ENCODE data around the gene MEDAG. TPM values are rescaled to one million over a fixed set of nuclear protein-coding genes. Genes with fewer than 3 reads are reported as not detected.

The MEDAG gene
- total and polyA plus RNA-seq, 2 experiments from 2014 or later = 1.7 to 2.0 TPM

DNA sequence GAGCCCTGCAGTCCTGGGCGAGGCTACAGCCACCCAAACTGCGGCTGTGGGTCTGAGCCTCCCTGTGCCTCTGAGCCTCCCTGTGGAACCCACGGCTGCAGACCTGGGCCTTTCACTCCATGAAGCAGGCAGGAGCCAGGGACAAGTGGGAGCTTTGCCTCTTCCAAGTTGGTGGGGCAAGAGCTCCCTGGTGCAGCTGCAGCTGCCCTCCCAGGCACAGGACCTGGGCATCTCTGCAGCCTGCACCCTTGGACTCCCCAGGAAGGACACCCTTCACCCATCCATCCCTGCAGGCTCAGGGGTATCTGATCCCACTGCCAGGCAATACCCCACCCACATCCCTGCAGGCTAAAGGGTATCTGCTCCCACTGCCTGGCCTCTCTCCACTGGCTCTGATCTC is 28.7 kb downstream of the MEDAG start:
- peaks cover 29% of the 10 kb centered on the region for H3K27me3 ChIP-seq (ENCODE audit: insufficient read depth)
- no peak for TF ChIP-seq STAT1 (IDR thresholded peaks at IDR 0.05; ENCODE audit: unreplicated experiment)
- no peak for TF ChIP-seq NANOG (IDR thresholded peaks at IDR 0.05; ENCODE audit: borderline replicate concordance)
- TF ChIP-seq ZNF331 (CRISPR knock-in tag; IDR thresholded peaks at IDR 0.05; ENCODE audit: low read depth) = no peak
- TF ChIP-seq, protein P1, sequence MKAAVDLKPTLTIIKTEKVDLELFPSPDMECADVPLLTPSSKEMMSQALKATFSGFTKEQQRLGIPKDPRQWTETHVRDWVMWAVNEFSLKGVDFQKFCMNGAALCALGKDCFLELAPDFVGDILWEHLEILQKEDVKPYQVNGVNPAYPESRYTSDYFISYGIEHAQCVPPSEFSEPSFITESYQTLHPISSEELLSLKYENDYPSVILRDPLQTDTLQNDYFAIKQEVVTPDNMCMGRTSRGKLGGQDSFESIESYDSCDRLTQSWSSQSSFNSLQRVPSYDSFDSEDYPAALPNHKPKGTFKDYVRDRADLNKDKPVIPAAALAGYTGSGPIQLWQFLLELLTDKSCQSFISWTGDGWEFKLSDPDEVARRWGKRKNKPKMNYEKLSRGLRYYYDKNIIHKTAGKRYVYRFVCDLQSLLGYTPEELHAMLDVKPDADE (IDR thresholded peaks at IDR 0.05) = no peak
- no peak for TF ChIP-seq EZH2phosphoT487 (IDR thresholded peaks at IDR 0.05; ENCODE audit: unreplicated experiment)
- no peak for TF ChIP-seq ZNF462 (CRISPR knock-in tag; IDR thresholded peaks at IDR 0.05)
- no peak for TF ChIP-seq REST (IDR thresholded peaks at IDR 0.05; ENCODE audit: unreplicated experiment)
- no peak for TF ChIP-seq EZH2 (IDR thresholded peaks at IDR 0.05; ENCODE audit: low read depth, unreplicated experiment)
- no peak for TF ChIP-seq ZNF114 (CRISPR knock-in tag; IDR thresholded peaks at IDR 0.05)
- TF ChIP-seq JUNB (IDR thresholded peaks at IDR 0.05; ENCODE audit: unreplicated experiment) = no peak
- TF ChIP-seq, protein P2, sequence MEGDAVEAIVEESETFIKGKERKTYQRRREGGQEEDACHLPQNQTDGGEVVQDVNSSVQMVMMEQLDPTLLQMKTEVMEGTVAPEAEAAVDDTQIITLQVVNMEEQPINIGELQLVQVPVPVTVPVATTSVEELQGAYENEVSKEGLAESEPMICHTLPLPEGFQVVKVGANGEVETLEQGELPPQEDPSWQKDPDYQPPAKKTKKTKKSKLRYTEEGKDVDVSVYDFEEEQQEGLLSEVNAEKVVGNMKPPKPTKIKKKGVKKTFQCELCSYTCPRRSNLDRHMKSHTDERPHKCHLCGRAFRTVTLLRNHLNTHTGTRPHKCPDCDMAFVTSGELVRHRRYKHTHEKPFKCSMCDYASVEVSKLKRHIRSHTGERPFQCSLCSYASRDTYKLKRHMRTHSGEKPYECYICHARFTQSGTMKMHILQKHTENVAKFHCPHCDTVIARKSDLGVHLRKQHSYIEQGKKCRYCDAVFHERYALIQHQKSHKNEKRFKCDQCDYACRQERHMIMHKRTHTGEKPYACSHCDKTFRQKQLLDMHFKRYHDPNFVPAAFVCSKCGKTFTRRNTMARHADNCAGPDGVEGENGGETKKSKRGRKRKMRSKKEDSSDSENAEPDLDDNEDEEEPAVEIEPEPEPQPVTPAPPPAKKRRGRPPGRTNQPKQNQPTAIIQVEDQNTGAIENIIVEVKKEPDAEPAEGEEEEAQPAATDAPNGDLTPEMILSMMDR (conservative IDR thresholded peaks at IDR 0.05; ENCODE audit: low read depth in 2 of 2) = no peak
- no peak for DNase-seq (ENCODE audit: low spot score)
- Mint-ChIP-seq H3K27ac (no peak overlapping the region), H3K9me3 (no peaks in the 10 kb centered on the region; the same call in 2 of the 3 replicates), H3K36me3 (ENCODE audit: low read depth) (no peaks in the 10 kb centered on the region), H3K27me3 (ENCODE audit: insufficient read depth, low read depth, poor library complexity) (peaks cover 7% of the 10 kb centered on the region), H3K4me1 (peaks cover 14% of the 10 kb centered on the region), H3K4me3 (no peak overlapping the region)
- H3K4me2 ChIP-seq = no peak overlapping the region
- H3F3A ChIP-seq (replicated peaks; ENCODE audit: low read depth) = no peaks in the 10 kb centered on the region
- no peaks in the 10 kb centered on the region for H3K79me2 ChIP-seq (replicated peaks; ENCODE audit: insufficient read depth)
- no peaks in the 10 kb centered on the region for H3K36me3 ChIP-seq (ENCODE audit: insufficient read depth)
- no peak overlapping the region for H3K27ac ChIP-seq (ENCODE audit: low read depth)
- ATAC-seq = no peak
- H3K4me1 ChIP-seq (ENCODE audit: insufficient read depth) = no peaks in the 10 kb centered on the region
- H3K4me3 ChIP-seq = no peak overlapping the region
- no peaks in the 10 kb centered on the region for H3K9me2 ChIP-seq (ENCODE audit: insufficient read depth)
- H4K20me1 ChIP-seq (replicated peaks; ENCODE audit: insufficient read depth) = no peaks in the 10 kb centered on the region
- H2AFZ ChIP-seq = 0 out of 2 replicates have a peak overlapping the region, but pooled peaks have one; percentile 32
